HG02885 (cell line): ENCODE results near the gene MEIS3.

Experiments used
- ATAC-seq: cut with Tn5 transposase; IDR thresholded peaks from one replicate; pipeline ENCODE4 v1.9.1; 2021; ENCODE audit warnings: mild to moderate bottlenecking; ENCODE audit not compliant: unreplicated experiment, poor library complexity

MEIS3 gene

DNA sequence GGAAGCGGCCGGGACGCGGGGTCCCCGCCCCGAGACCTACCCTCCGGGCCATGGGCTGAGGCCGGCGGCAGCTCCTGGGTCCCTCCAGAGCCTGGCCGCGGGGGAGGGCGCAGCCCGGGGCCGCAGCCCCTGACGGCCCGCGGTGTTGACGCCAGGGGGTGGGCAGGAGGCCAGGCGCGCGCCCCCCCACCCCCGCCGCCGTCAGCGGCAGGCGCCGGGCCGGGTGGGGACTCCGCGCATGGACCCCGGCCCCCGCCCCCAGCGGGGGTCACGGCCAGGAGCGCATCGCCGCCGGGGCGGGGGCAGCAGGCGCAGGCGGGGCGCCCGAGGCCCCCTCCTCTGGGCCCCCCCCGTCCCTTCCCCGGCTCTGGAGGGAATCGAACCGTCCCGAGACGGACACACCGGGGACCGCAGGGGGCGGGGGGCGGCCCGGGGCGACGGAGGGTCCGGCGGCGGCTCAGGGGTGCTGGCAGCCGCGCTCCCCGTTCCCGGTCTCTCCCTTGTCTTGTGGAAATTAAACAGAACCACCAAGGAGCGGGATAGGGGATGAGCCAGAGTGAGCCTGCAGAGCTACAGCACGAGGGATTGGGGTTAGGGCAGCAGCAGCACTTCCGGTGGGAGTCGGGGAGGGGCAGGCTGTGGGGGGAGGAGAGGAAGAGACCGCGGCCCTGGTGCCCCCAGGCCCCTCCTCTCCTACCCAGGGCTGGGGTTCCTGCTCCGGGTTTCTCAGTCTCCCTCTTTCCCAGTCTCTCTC is at the start of gene MEIS3:
Gene MEIS3, minus strand, starts transcription at position 498 of the 754 bp plus-strand sequence. Its CDS starts 446 bp downstream, at position 52.
- ATAC-seq, result no peak

DNA sequence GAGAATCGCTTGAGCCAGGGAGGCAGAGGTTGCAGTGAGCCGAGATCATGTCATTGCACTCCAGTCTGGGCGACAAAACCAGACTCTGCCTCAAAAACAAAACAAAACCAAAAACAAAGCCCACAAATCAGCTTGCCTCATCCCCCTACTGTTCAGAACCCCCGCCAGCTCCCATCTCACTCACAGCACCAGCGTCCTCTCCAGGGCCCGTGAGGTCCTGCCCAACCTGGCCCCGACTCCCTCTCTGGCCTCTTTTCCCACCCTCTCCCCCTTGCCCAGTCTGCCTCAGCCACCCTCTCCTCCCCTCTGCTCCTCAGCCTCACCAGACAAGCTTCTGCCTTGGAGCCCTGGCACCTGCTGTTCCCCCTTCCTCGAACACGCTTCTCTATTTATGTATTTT is 48.6 kb upstream of the MEIS3 start:
- ATAC-seq, result no peak

DNA sequence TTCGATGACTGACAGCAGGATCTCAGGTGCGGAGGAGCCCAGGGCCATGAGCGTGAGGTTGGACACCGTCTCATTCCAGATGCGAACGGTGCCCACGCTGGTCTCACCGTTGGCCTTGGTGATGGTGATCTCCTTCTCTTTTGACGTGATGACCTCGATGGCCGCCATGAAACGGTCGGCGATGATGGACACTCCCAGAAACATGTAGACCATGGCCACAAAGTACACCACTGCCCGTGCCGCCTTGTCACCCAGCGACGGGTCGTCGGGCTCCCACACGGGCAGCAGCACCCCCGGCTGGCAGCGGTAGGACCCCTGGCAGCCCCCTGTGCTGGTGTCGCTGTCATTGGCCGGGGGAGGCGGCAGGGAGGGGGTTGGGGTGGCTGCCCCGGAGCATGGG is 46.6 kb upstream of the MEIS3 start:
- no peak for ATAC-seq

DNA sequence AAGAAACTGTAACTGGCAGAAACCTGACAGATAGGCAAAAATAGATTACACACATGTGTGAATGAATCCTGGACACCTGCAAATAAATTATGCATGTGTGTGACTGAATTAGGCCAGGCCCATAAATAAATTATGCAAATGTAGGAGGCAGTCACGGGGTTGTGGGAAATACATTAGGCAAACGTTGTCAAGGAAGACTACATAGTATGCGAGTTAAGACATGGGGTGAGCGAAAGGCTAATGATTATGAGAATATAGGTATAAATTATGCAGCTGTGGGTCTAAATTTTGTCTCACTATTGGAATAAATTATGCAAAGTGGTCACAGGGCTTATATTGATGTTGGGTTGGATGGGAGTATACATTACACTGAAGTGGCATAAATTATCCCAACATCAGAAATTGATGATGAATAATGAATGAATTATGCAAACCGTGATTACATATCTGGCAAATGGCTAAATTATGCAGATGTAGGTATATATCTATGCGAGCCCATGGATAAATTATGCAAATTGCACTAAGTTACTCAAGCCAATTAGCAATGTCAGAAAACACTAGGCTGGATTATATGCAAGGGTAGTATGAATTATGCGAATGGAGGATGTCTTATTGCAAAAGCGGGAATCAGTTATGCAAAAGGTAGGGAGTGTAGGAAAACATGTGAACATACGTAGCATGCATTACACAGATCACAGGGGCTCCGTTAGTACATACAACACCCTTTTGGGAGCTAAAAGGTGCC is 45.5 kb upstream of the MEIS3 start:
- no peak for ATAC-seq

DNA sequence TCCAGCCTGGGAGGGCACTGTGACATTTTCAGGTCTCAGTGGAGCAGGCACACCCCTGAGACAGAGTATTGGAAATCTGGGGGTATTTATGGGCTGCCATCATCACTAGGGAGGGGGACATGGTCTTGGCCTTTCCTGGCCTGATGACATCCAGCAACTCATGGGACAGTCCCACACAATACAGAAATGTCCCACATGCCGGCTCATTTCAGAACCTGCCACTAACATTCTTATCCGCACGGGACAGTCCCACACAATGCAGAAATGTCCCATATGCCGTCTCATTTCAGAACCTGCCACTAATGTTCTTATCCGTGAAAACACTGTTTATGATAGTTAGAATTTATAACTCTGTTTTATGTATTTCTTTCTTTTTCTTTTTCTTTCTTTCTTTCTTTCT is 42.5 kb upstream of the MEIS3 start:
- no peak for ATAC-seq

DNA sequence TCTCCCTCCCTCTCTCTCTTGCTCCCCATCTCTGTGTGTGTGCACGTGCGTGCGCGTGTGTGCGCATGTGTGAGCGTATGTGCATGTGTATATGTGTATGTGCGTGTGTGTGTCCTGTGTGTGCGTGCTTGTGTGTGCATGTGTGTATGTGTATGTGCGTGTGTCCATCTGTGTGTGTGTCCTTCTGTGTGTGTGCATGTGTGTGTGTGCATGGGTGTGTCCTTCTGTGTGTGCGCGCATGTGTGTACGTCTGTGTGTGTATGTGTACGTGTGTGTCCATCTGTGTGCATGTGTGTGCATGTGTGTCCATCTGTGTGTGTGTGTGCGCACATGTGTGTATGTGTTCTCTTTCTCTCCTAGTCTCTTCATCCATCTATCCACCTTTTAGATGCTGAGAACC is 40.1 kb upstream of the MEIS3 start:
- ATAC-seq, result no peak

DNA sequence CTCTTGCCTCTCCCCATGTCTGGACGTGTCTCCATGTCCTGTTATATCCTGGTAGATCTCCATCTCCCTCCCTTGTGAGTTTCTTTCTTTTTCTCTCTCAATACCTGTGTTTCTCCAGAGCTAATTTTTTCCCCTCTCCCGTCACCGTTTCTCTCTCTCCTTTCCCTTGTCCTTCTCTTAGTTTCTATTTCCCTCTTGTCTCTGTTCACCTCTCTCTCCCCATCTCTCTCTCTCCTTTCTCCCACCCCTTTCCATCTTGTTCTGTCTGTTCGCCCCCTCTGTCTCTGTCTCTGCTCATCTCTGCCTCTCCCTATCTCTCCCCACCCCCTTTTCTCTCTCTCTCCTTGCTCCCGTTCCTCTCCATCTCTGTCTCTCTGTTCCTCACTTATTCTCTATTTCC is 39.3 kb upstream of the MEIS3 start:
- no peak for ATAC-seq

DNA sequence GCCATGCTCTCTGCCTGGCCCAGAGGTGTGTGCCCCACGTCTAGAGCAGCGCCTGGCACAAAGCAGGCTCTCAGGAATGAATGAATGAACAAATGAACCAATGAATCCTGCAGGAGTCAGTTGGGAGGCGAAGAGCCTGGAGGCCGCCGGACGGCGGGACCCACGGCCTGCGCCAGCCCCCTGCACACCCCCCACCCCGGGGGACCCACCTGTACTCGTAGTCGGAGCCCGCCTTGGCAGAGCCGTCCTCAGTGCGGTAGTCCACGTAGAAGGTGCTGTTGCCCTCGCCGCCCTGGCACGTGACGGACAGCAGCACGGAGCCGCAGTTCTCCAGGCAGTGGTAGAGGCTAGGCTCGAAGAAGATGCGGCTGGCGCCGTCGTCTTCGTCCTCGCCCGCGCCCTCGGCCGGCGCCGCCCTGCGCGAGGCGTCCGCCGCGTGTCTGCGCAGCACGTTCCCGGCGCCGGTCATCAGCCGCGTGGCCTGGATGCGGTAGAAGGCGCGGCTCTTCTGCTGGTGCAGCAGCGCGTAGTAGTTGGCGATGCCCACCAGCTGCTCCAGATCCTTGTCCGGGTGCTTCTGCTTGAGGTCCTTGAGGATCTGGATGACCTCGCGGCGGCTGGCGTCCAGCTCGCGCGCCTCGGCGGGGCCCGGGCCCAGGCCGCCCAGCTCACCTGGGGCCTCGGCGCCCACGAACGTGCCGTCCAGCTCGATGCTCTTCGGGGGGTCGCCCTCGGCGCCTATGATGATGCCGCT is 37.6 kb upstream of the MEIS3 start:
- ATAC-seq, result no peak

DNA sequence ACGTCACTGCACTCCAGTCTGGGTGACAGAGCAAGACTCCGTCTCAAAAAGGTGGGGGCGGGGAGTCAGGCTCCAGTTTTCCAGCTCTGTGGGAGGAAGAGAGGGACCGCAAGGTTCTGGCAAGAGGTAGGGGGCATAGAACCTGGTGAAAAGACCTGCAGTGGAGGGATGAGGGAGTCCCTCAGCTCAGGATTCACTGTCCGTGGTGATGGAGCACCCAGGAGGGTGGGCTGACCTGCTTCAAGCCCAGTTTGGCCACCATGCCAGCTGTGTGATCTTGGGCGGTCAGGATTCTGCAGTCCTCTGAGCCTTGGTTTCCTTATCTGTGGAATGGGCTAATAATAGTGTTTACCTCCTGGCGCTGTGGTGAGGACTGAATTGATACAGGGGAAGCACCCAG is 31.2 kb upstream of the MEIS3 start:
- no peak for ATAC-seq

DNA sequence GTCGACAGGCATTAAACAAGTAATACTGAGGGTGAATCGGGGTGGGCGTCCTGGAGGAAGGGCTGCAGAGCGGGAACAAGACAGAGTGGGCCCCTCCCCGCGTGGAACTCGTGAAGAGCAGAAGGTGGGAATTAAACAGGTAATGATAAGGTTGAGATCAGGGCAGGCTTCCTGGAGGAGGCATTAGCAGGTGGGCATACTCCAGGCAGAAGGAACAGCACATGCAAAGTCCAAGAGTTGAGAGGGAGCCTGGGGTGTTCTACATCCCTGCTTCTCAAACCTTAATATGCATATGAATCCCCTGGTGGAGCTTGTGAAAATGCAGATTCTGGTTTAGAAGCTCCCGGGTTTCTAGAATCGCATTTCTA is 29.0 kb upstream of the MEIS3 start:
- ATAC-seq, result no peak

DNA sequence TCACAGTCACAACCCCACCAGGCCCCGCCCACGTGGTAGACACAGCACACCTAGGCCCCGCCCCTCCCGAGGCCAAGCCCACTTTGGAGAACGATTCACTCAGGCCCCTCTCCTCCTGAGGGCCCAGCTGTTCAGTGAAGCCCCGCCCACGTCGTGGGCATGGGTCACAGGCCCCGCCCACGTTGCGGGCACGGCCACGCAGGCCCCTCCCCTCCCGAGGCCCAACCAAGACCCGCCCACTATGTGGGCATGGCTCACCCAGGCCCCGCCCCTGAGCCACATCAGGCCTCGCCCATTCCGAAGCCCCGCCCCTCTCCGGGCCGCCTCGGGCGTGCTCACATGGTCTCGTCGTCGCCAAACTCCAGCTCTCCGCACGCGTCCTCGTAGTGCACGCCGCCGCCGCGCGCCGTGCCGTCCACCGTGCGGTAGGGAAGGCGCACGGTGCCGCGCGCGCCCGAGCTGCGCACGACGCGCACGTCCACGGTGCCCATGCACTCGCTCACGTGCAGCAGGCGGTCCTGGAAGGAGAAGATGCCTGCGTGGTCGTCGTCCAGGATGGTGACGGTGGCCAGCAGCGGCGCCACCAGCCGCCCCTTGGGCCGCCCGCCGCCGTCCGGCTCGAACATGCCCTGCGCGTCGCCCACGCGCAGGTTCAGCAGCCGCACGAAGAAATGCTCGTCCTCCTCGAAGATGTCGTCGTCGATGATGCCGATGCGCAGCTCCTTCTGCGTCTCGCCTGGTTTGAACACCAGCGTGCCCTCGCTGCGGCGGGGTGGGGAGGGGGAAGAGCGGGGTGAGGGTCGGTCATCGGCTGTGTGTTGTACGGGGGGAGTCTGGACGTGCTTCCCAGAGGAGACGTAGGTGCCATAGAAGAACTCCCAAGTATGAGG is 28.4 kb upstream of the MEIS3 start:
- no peak for ATAC-seq

DNA sequence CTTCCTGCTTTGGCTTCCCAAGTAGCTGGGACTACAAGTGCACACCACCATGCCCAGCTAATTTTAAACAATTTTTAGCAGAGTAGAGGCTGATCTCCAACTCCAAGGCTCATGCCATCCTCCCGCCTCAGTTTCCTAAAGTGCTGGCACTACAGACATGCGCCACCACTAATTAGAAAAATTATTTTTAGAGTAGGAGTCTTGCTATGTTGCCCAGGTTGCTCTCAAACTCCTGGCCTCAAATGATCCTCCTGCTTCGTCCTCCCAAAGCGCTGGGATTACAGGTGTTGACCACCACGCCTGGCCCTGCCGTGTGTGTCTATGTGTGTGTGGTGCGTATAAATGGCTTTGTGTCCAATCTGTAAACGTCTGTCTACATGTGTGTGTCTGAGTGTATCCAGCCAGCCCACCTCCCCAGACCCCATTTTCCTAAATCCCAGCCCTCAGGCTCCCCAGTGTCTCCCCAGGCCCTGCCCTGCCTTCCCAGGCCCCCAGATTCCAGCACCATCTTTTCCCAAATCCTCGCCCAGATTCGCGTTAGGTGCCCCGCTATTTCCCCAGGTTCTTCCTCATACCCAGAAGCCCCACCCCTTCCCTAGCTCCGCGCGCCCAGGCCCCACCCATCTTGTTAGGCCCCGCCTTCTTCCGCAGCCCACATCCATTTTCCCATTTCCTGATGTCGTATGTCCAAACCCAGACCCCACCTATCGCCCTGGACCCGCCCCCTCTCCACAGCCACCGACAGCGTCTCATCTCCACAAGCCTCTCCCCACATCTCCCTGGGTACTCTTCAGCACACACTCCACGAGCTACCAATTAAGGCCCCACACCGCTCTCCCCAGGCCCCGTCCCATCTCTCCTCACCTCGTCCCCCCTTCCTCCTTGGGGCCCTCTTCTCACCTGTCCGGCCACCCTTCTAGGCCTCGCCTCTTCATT is 27.5 kb upstream of the MEIS3 start:
- ATAC-seq, result no peak

DNA sequence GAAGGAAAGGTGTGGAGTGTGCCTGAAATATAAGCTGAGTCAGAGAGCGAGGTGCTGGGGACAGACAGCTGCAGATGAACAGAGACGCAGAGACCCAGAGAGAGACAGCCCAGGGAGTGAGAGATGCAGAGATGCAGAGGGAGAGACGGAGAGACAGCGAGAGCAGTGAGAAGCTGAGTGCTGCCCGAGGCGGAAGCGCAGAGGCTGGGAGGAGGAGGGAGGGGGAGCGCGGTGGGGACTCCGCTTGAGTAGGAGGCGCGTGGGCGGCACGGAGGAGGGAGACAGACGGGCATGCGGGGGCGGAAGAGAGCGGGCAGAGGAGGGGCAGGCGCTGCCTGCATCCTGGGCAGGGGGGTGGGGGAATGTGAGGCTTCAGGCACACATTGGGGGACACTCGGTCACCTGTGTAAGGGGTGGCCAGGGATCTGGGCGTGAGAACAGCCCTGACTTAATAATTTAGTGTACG is 26.6 kb upstream of the MEIS3 start:
- no peak for ATAC-seq

DNA sequence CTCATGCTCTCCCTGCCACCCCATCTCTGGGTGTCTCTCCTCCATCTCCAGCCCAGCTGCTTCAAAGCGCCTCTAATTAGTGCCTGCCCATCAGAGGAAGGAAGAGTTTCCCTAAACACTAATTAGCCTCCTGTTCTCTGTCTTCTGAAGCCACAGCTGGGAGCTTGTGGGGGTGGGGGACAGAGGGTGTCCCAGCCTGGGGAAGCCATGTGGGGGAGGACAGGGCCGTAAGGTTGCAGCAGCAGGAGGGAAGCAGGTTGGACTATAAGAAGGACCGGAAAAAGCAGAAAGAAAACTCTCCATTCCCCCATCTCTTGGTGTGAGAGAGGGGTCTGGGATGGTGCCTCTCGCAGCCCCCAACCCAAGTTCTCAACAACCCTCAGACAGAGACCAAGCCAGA is 26.2 kb upstream of the MEIS3 start:
- no peak for ATAC-seq

DNA sequence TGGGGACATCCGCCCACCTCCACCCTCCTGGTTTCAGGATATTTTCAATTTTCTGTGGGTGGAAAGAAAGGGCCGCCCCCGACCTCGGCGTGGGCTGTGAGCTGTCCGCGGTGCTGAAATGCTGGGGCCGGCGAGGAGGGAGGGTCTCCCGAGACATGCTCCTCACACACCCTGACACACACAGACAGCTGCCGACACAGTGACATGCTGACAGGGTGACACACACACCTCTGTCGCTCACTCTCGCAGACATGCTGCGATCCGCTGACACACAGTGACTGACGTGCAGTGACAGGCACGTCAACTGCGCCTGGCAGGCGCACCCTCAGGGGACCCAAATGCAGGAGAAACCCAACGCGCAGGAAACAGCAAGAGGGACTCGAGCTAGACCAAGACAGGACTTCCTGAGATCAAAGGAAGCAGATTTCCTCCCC is 25.1 kb upstream of the MEIS3 start:
- no peak for ATAC-seq

DNA sequence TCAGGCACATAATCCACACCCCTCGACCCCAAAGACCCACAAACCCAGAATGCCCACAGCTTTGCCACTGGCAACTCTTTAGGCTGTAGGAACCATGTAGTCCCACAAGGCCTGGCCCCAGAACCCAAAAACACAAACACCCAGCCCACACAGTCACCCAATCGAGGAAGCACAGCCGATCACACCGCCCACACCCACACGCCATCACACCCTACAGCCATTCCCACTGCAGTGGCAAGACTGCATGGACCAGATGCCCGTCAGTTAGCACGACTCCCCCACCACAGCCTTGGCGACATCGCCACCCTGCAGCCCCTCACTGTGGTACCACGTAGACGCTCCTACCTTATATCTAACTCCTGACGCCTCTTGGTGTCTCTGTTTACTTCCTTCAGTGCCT is 24.0 kb upstream of the MEIS3 start:
- no peak for ATAC-seq

DNA sequence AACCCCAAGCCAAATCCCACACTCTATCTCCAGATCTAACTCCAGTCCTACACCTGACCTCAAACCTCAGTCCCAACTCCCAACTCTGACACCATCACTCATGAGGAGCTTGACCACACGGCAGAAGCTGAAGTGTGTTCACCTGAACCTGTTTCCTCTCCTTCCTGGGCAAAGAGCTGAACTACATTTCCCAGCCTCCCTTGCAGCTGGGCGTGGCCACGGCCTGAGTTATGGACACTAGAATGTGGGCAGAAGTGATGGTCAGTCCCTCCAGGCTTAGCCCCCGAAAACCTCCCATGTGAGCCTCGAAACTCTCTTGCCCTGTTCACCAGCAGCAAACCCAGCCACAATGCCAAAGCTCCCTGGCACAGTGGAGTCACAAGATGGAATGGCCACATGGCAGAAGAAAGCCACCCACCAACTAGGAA is 19.5 kb upstream of the MEIS3 start:
- ATAC-seq, result no peak

DNA sequence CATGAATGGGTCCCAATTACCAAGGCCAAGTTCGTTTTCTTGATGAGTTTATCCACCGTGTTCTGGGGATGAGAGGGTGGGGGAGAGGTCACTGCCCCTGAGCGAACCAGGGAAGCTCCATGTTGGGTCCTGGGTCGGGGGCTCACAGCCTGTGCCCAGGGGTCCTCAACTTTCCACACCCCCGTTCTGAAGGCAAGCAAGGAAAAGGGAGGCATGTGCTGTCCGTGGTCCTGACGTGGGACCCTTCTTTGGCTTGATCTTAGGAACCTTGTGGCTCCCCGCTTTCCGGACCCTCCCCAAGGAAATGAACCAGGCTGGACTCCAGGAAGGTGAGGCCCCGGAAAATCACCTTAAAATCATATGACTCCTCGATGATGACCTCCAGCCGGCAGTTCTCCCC is 18.2 kb upstream of the MEIS3 start:
- no peak for ATAC-seq
